ENCODE results near the gene KLHDC8A. TPM values are rescaled to one million over a fixed set of nuclear protein-coding genes. Genes with fewer than 3 reads are reported as not detected.

KLHDC8A gene
- polyA plus RNA-seq, 1 donor (not counting 4 experiments of a cell fraction or from before 2014, with no cell fraction given): not detected

GRCh38 chr1:205287076-205287475 is 69.6 kb downstream of the KLHDC8A start:
- dilution Hi-C loops (cut with MboI; ENCODE audit: extremely low pct_ligation_motif_present, low sequenced_read_pairs): no loop called here
- H3K27ac ChIP-seq (ENCODE audit: control insufficient read depth, insufficient read depth, low read length): no peak overlapping the region

DNA sequence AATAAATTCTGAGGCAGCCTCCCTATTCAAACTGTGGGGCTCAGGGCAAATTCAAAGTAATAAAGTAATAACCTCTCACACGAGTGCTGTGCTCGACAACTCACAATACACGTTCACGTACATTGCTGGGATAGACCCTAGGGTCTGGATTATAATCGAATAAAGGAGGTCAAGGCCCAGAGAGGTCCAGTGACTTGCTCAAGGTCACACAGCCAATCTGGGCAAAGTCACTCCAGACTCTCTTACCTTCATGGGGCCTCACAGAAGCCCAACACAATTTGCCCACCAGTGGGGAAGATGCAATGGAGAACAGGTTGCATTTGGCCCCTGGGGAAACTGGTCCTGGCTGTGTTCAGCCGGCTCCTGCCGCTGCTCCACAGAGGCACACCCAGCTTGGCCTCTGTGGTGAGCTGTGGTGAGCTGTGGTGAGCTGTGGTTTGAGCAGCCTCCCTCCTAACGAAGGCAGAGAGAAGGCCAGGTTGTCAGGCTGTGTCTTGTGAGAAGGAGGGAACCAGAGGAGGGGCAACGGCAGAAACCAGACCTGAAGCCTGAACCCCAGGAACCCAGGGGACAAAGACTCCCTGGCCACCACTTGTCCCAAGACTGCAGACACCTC is 70.3 kb downstream of the KLHDC8A start:
- H3K4me2 ChIP-seq (ENCODE audit: control insufficient read depth, extremely low read depth, insufficient read depth, low read depth, low read length): peak overlapping the region; percentile 24
- no peaks in the 10 kb centered on the region for H4K20me1 ChIP-seq (ENCODE audit: control insufficient read depth, extremely low read depth, insufficient read depth, low read length)
- no peak overlapping the region for H3K4me3 ChIP-seq (ENCODE audit: control insufficient read depth in 2 of 3, extremely low read depth in 1 of 3, insufficient read depth in 2 of 3, low read depth in 1 of 3, low read length in 3 of 3)
- TF ChIP-seq EZH2 (IDR thresholded peaks at IDR 0.05; ENCODE audit: low read length): no peak
- TF ChIP-seq, protein P1, sequence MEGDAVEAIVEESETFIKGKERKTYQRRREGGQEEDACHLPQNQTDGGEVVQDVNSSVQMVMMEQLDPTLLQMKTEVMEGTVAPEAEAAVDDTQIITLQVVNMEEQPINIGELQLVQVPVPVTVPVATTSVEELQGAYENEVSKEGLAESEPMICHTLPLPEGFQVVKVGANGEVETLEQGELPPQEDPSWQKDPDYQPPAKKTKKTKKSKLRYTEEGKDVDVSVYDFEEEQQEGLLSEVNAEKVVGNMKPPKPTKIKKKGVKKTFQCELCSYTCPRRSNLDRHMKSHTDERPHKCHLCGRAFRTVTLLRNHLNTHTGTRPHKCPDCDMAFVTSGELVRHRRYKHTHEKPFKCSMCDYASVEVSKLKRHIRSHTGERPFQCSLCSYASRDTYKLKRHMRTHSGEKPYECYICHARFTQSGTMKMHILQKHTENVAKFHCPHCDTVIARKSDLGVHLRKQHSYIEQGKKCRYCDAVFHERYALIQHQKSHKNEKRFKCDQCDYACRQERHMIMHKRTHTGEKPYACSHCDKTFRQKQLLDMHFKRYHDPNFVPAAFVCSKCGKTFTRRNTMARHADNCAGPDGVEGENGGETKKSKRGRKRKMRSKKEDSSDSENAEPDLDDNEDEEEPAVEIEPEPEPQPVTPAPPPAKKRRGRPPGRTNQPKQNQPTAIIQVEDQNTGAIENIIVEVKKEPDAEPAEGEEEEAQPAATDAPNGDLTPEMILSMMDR (optimal IDR thresholded peaks at IDR 0.05 in 1 of 3, IDR thresholded peaks at IDR 0.05 in 1 of 3, conservative IDR thresholded peaks at IDR 0.05 in 1 of 3; ENCODE audit: extremely low read depth in 1 of 3, insufficient read depth in 2 of 3, low read length in 3 of 3): no peak
- no peaks in the 10 kb centered on the region for H3K36me3 ChIP-seq (ENCODE audit: control insufficient read depth in 2 of 2, extremely low read depth in 1 of 2, insufficient read depth in 2 of 2, low read length in 2 of 2)
- H3K27ac ChIP-seq (ENCODE audit: control insufficient read depth, insufficient read depth, low read length): no peak overlapping the region
- H3K79me2 ChIP-seq (ENCODE audit: control insufficient read depth, insufficient read depth, low read length): no peaks in the 10 kb centered on the region
- H2AFZ ChIP-seq (ENCODE audit: control insufficient read depth, low read length): no peak overlapping the region
- H3K9ac ChIP-seq (ENCODE audit: control insufficient read depth, extremely low read depth, insufficient read depth, low read length): no peak overlapping the region
- H3K4me1 ChIP-seq (ENCODE audit: control insufficient read depth, extremely low read depth, insufficient read depth, low read length): peaks cover 61% of the 10 kb centered on the region
- H3K9me3 ChIP-seq (ENCODE audit: control insufficient read depth, low read depth, low read length): no peaks in the 10 kb centered on the region
- DNase-seq (ENCODE audit: low read depth, low spot score) (no peak), FAIRE-seq (peak; percentile 74)
- dilution Hi-C loops (cut with MboI; ENCODE audit: extremely low pct_ligation_motif_present, low sequenced_read_pairs): no loop called here
- no peaks in the 10 kb centered on the region for H3K9me1 ChIP-seq (ENCODE audit: control insufficient read depth, extremely low read depth, insufficient read depth, low read length)
- no peaks in the 10 kb centered on the region for H3K27me3 ChIP-seq (ENCODE audit: control insufficient read depth, extremely low read depth, insufficient read depth, low read length)

More at GRCh38 chr1:205287076-205287475, 69.6 kb downstream of the KLHDC8A start:
- Histone ChIP-seq H3K9me1 (ENCODE audit: control insufficient read depth, extremely low read depth, insufficient read depth, low read length) (no peaks in the 10 kb centered on the region), H3K79me2 (ENCODE audit: control insufficient read depth, insufficient read depth, low read length) (no peaks in the 10 kb centered on the region), H3K36me3 (ENCODE audit: control insufficient read depth in 2 of 2, extremely low read depth in 1 of 2, insufficient read depth in 2 of 2, low read length in 2 of 2) (no peaks in the 10 kb centered on the region), H3K4me2 (ENCODE audit: control insufficient read depth, extremely low read depth, insufficient read depth, low read depth, low read length) (peak overlapping the region; percentile 24), H3K9ac (ENCODE audit: control insufficient read depth, extremely low read depth, insufficient read depth, low read length) (no peak overlapping the region), H3K9me3 (ENCODE audit: control insufficient read depth, low read depth, low read length) (no peaks in the 10 kb centered on the region), H4K20me1 (ENCODE audit: control insufficient read depth, extremely low read depth, insufficient read depth, low read length) (no peaks in the 10 kb centered on the region), H3K4me1 (ENCODE audit: control insufficient read depth, extremely low read depth, insufficient read depth, low read length) (peaks cover 61% of the 10 kb centered on the region), H2AFZ (ENCODE audit: control insufficient read depth, low read length) (no peak overlapping the region), H3K4me3 (ENCODE audit: control insufficient read depth in 2 of 3, extremely low read depth in 1 of 3, insufficient read depth in 2 of 3, low read depth in 1 of 3, low read length in 3 of 3) (no peak overlapping the region), H3K27me3 (ENCODE audit: control insufficient read depth, extremely low read depth, insufficient read depth, low read length) (no peaks in the 10 kb centered on the region)
- TF ChIP-seq, protein P1 (optimal IDR thresholded peaks at IDR 0.05 in 1 of 3, IDR thresholded peaks at IDR 0.05 in 1 of 3, conservative IDR thresholded peaks at IDR 0.05 in 1 of 3; ENCODE audit: extremely low read depth in 1 of 3, insufficient read depth in 2 of 3, low read length in 3 of 3): no peak
- TF ChIP-seq EZH2 (IDR thresholded peaks at IDR 0.05; ENCODE audit: low read length): no peak
- DNase-seq (ENCODE audit: low read depth, low spot score): no peak
- FAIRE-seq: no peak

Small RNA genes within 50 kb of the gene (small RNA-seq; reads per million reads assigned to genes)
- gene SNRPGP10 (ENCODE audit: insufficient read length in 3 of 3, low read depth in 3 of 3, low replicate concordance in 1 of 3): 0 reads per million in 3 experiments

Other genes starting within 250 kb of the KLHDC8A start
- gene RBBP5, start 234.9 kb downstream of the KLHDC8A start, polyA plus RNA-seq: 8.8 to 12.3 TPM (median 11.1 TPM) in 3 replicates
- 7.0 to 8.8 TPM (median 7.6 TPM) in 3 replicates for gene DSTYK, start 145.2 kb downstream of the KLHDC8A start, polyA plus RNA-seq
- gene TMCC2, start 129.0 kb downstream of the KLHDC8A start, polyA plus RNA-seq: 0.60 to 1.8 TPM (median 0.83 TPM) in 3 replicates
- 2.8 to 5.9 TPM (median 3.9 TPM) in 3 replicates for gene NUAK2, start 35.2 kb downstream of the KLHDC8A start, polyA plus RNA-seq
- gene LEMD1, start 65.1 kb upstream of the KLHDC8A start, polyA plus RNA-seq: 0.91 to 3.4 TPM (median 1.9 TPM) in 3 replicates
- 2.3 to 5.2 TPM (median 4.0 TPM) in 3 replicates for gene BLACAT1, start 99.1 kb upstream of the KLHDC8A start, polyA plus RNA-seq
- gene CDK18, start 147.7 kb upstream of the KLHDC8A start, polyA plus RNA-seq: 10.9 to 13.1 TPM (median 12.1 TPM) in 3 replicates

All from keratinocyte (primary cell).